KMS-11 (cell line): ENCODE measurements around the gene TNNI2.

Experiments
- H2AFZ ChIP-seq: fragments of 200-600 bp; sonication (generic); 2 replicates; pipeline ENCODE4 v1.6.1; 2016; ENCODE audit warnings: antibody characterized with exemption, mixed run types, low read depth
- H3K27ac ChIP-seq: fragments of 200-600 bp; sonication (generic); 2 replicates; pipeline ENCODE4 v1.6.1; 2016; ENCODE audit warnings: mild to moderate bottlenecking, mixed run types
- H3K27me3 ChIP-seq: fragments of 200-600 bp; sonication (generic); 2 replicates; pipeline ENCODE4 v1.6.1; 2017; ENCODE audit warnings: mild to moderate bottlenecking, low read depth, mixed run types, moderate library complexity; ENCODE audit not compliant: insufficient read depth
- H3K36me3 ChIP-seq: fragments of 200-600 bp; sonication (generic); 2 replicates; pipeline ENCODE4 v1.6.1; 2017; ENCODE audit warnings: mild to moderate bottlenecking, mixed run types; ENCODE audit not compliant: insufficient read depth
- H3K4me1 ChIP-seq: fragments of 200-600 bp; sonication (generic); 2 replicates; pipeline ENCODE4 v1.6.1; 2016; ENCODE audit warnings: mild to moderate bottlenecking, low read depth, mixed run types; ENCODE audit not compliant: poor library complexity, severe bottlenecking
- H3K4me2 ChIP-seq: fragments of 200-600 bp; sonication (generic); 2 replicates; pipeline ENCODE4 v1.7.0; 2016; ENCODE audit warnings: mild to moderate bottlenecking, mixed run types
- H3K4me3 ChIP-seq: fragments of 200-600 bp; sonication (generic); IDR thresholded peaks from 2 replicates; pipeline ENCODE4 v1.6.1; 2017; ENCODE audit warnings: low read depth, low read length, mixed read lengths; ENCODE audit not compliant: insufficient read depth
- H3K79me2 ChIP-seq: fragments of 200-600 bp; sonication (generic); 2 replicates; pipeline ENCODE4 v1.6.1; 2016; ENCODE audit warnings: low read depth, mixed run types; ENCODE audit not compliant: insufficient read depth
- H3K9ac ChIP-seq: fragments of 200-600 bp; sonication (generic); 2 replicates; pipeline ENCODE4 v1.6.1; 2016; ENCODE audit warnings: mild to moderate bottlenecking, mixed run types
- H4K20me1 ChIP-seq: fragments of 200-600 bp; sonication (generic); 2 replicates; pipeline ENCODE4 v1.6.1; 2016; ENCODE audit warnings: mild to moderate bottlenecking, mixed run types; ENCODE audit not compliant: insufficient read depth
- TF ChIP-seq, protein P1 (sequence below): fragments of 200-600 bp; sonication (generic); conservative IDR thresholded peaks from 2 replicates; pipeline ENCODE4 v1.6.1; 2017; ENCODE audit warnings: low read depth, mild to moderate bottlenecking, antibody characterized with exemption, low read length, moderate library complexity, mixed read lengths

Gene TNNI2

DNA sequence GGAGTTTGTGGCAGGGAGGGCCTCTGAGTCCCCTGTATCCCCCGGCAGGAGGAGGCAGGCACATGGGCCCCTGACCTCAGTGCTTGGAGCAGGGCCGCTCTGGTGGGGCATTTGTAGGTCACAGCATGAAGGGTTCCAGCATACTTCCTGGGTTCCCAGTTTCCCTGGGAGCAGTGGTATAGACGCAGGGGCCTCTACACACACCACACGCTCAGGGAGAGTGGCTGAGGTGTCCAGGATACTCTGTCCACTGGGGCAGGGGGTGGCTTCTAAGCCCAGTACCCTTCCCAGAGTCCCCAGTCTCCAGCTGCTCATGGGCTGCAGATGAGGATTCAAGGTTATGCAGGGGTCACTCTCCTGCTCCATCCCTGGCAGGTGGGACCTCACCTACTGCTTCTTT, 20.2 kb downstream of the TNNI2 start:
- H3K36me3 ChIP-seq: no peaks in the 10 kb centered on the region
- H2AFZ ChIP-seq: no peak overlapping the region
- H3K27me3 ChIP-seq: peaks cover 89% of the 10 kb centered on the region
- no peak overlapping the region for H3K27ac ChIP-seq
- H3K4me1 ChIP-seq: peaks cover 10% of the 10 kb centered on the region
- TF ChIP-seq, protein P1, sequence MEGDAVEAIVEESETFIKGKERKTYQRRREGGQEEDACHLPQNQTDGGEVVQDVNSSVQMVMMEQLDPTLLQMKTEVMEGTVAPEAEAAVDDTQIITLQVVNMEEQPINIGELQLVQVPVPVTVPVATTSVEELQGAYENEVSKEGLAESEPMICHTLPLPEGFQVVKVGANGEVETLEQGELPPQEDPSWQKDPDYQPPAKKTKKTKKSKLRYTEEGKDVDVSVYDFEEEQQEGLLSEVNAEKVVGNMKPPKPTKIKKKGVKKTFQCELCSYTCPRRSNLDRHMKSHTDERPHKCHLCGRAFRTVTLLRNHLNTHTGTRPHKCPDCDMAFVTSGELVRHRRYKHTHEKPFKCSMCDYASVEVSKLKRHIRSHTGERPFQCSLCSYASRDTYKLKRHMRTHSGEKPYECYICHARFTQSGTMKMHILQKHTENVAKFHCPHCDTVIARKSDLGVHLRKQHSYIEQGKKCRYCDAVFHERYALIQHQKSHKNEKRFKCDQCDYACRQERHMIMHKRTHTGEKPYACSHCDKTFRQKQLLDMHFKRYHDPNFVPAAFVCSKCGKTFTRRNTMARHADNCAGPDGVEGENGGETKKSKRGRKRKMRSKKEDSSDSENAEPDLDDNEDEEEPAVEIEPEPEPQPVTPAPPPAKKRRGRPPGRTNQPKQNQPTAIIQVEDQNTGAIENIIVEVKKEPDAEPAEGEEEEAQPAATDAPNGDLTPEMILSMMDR: no peak
- no peak overlapping the region for H3K9ac ChIP-seq
- H4K20me1 ChIP-seq: no peaks in the 10 kb centered on the region
- no peak overlapping the region for H3K4me2 ChIP-seq
- H3K4me3 ChIP-seq: no peak overlapping the region
- H3K79me2 ChIP-seq: no peaks in the 10 kb centered on the region

DNA sequence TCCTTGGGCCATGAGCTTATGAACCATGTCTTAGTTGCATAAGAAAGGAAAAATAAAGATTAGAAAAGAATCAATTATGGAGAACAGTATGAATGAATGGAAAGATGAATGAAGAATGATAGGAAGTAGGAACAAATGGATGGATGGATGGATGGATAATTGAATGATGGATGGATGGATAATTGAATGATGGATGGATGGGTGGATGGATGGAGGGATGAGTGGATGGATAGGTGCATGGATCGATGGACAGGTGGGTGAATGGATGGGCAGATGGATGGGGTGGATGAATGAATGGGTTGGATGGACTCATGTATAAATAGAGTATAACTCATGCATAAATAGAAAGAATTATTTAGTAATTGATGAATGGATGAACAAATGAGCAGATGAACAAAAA, 21.3 kb downstream of the TNNI2 start:
- Histone ChIP-seq H3K36me3 (no peaks in the 10 kb centered on the region), H3K9ac (no peak overlapping the region), H3K4me3 (no peak overlapping the region), H3K4me1 (peaks cover 1% of the 10 kb centered on the region), H2AFZ (no peak overlapping the region), H3K79me2 (no peaks in the 10 kb centered on the region), H3K27me3 (peaks cover 91% of the 10 kb centered on the region), H4K20me1 (no peaks in the 10 kb centered on the region), H3K4me2 (no peak overlapping the region), H3K27ac (no peak overlapping the region)
- TF ChIP-seq, protein P1: no peak

GRCh38 chr11:1861435-1862411, 22.9 kb downstream of the TNNI2 start:
- Histone ChIP-seq H3K79me2 (no peaks in the 10 kb centered on the region), H3K36me3 (no peaks in the 10 kb centered on the region), H3K4me3 (no peak overlapping the region)

DNA sequence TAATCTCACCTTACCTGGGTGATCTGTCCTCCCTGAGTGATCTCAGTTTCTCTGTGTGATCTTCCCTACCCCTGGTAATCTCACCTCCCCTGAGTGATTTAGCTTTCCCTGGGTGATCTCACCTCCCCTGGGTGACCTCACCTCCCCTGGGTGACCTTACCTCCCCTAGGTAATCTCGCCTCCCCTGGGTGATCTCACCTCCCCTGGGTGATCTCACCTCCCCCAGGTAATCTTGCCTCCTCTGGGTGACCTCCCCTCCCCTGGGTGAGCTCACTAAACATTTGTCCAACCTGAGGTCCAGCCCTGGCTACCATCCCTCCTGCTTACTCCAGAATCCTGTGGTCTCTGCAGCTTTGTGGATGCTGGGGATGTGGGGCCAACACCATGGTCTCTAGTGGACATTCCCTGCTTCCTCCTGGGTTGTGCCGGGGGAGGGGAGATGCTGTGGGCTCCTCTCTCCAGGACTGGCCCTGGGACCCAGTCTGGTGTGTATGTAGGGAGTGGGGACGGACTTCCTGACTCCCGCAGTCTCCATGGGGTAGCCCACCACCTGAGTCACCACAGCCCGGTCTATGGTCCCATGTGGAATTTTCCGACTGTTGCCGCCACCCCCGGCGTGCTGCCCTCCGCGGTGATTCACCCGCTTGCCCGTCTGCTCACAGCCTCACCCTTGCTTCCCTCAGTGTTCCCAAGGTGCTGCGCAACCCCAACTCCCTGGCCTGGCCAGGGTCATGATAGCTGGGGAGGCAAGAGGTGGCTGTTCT, 24.0 kb downstream of the TNNI2 start:
- H2AFZ ChIP-seq: no peak overlapping the region
- H3K79me2 ChIP-seq: no peaks in the 10 kb centered on the region
- H3K4me3 ChIP-seq: no peak overlapping the region
- H3K36me3 ChIP-seq: no peaks in the 10 kb centered on the region
- no peaks in the 10 kb centered on the region for H3K4me1 ChIP-seq
- no peak overlapping the region for H3K27ac ChIP-seq
- H3K27me3 ChIP-seq: peaks cover 87% of the 10 kb centered on the region
- H4K20me1 ChIP-seq: no peaks in the 10 kb centered on the region
- H3K4me2 ChIP-seq: no peak overlapping the region
- no peak overlapping the region for H3K9ac ChIP-seq
- TF ChIP-seq, protein P1: no peak

More at GRCh38 chr11:1861435-1862411, 22.9 kb downstream of the TNNI2 start:
- Histone ChIP-seq H3K4me2 (no peak overlapping the region), H3K27me3 (peaks cover 92% of the 10 kb centered on the region), H4K20me1 (no peaks in the 10 kb centered on the region), H3K4me1 (no peaks in the 10 kb centered on the region), H3K27ac (no peak overlapping the region), H3K9ac (no peak overlapping the region), H2AFZ (no peak overlapping the region)
- TF ChIP-seq, protein P1: no peak
